ENCODE results near the gene GH1. TPM values are rescaled to one million over a fixed set of nuclear protein-coding genes. Genes with fewer than 3 reads are reported as not detected.

Gene GH1
- total RNA-seq, 4 donors from 2014 or later: not detected

- no peak overlapping the region for H3K4me3 ChIP-seq
- in situ Hi-C loops (cut with MboI; ENCODE audit: low pct_ligation_motif_present in 1 of 4, low pct_unique_long_range_greater_than_20kb in 1 of 4, low sequenced_read_pairs in 3 of 4) (no loop called here), intact Hi-C loops (cut with DNase I; ENCODE audit: low total_unique reads) (no loop called here)
- no peaks in the 10 kb centered on the region for H3K9me3 ChIP-seq
- H3K27me3 ChIP-seq: no peaks in the 10 kb centered on the region
- no peaks in the 10 kb centered on the region for H3K36me3 ChIP-seq
- 95 to 99% methylated on average over 3 to 5 of the region's 5 CpGs for WGBS, 2 donors (ENCODE audit: low coverage in 1 of 2)
- no peak for TF ChIP-seq EP300 (IDR thresholded peaks at IDR 0.05; ENCODE audit: low read depth)
- TF ChIP-seq POLR2A (IDR thresholded peaks at IDR 0.05): no peak
- no peak for TF ChIP-seq CTCF (IDR thresholded peaks at IDR 0.05)
- no peak for TF ChIP-seq POLR2AphosphoS5 (IDR thresholded peaks at IDR 0.05)
- no peak overlapping the region for H3K27ac ChIP-seq
- DNase-seq: no peak
- H3K4me1 ChIP-seq: peaks cover 0 to 4% (median 2%) of the 10 kb centered on the region in 4 donors
These were observed 37.8 kb upstream of the GH1 start for GRCh38 chr17:63956296-63956920.

GRCh38 chr17:63955791-63956190, 37.2 kb upstream of the GH1 start:
- in situ Hi-C loops (cut with MboI; ENCODE audit: low pct_ligation_motif_present in 1 of 4, low pct_unique_long_range_greater_than_20kb in 1 of 4, low sequenced_read_pairs in 3 of 4) (no loop called here), intact Hi-C loops (cut with DNase I; ENCODE audit: low total_unique reads) (no loop called here)
- no peak overlapping the region for H3K27ac ChIP-seq
- H3K36me3 ChIP-seq: no peaks in the 10 kb centered on the region
- DNase-seq: no peak
- no peaks in the 10 kb centered on the region for H3K27me3 ChIP-seq
- H3K4me3 ChIP-seq: no peak overlapping the region
- H3K4me1 ChIP-seq: no peaks in the 10 kb centered on the region
- no peaks in the 10 kb centered on the region for H3K9me3 ChIP-seq
- whole genome bisulfite sequencing, 2 donors (ENCODE audit: low coverage in 1 of 2): 80 to 97% methylated on average over 1 to 4 of the region's 4 CpGs
- TF ChIP-seq EP300 (IDR thresholded peaks at IDR 0.05; ENCODE audit: low read depth): no peak
- TF ChIP-seq POLR2A (IDR thresholded peaks at IDR 0.05): no peak
- TF ChIP-seq POLR2AphosphoS5 (IDR thresholded peaks at IDR 0.05): no peak
- TF ChIP-seq CTCF (IDR thresholded peaks at IDR 0.05): no peak

DNA sequence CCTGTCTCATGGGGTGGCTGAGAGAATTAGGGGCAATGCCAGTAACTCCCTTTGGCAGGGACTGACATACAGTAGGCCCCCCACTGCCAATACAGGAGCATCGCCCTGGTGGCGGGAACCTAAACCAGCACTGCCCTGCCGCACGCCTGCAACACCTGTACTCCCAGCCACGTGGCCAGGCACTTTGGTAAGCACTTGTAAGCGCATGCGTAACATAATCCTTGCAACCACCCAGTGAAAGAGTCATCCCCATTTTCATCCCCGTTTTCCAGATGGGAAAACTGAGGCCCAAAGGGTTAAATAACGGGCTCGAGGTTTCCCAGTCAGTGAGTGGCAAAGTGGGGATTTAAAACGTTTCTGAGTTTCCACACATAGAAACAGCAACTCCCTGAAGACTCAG, 36.6 kb upstream of the GH1 start:
- TF ChIP-seq CTCF (IDR thresholded peaks at IDR 0.05): no peak
- no peak for TF ChIP-seq EP300 (IDR thresholded peaks at IDR 0.05; ENCODE audit: low read depth)
- no peak for TF ChIP-seq POLR2A (IDR thresholded peaks at IDR 0.05)
- no peak for TF ChIP-seq POLR2AphosphoS5 (IDR thresholded peaks at IDR 0.05)
- H3K9me3 ChIP-seq: no peaks in the 10 kb centered on the region
- no peaks in the 10 kb centered on the region for H3K36me3 ChIP-seq
- 78% methylated on average over 11 of the region's 11 CpGs; no CpG with 5 or more reads in 1 of the 2 donors for WGBS, 2 donors (ENCODE audit: low coverage in 1 of 2)
- in situ Hi-C loops (cut with MboI; ENCODE audit: low pct_ligation_motif_present in 1 of 4, low pct_unique_long_range_greater_than_20kb in 1 of 4, low sequenced_read_pairs in 3 of 4): no loop called here
- no peak for DNase-seq
- H3K27ac ChIP-seq: no peak overlapping the region
- no peak overlapping the region for H3K4me3 ChIP-seq
- intact Hi-C loops (cut with DNase I; ENCODE audit: low total_unique reads): no loop called here
- H3K27me3 ChIP-seq: no peaks in the 10 kb centered on the region
- no peaks in the 10 kb centered on the region for H3K4me1 ChIP-seq

- H3K27ac ChIP-seq: no peak overlapping the region
These were observed 35.9 kb upstream of the GH1 start for GRCh38 chr17:63954402-63955063.

More at GRCh38 chr17:63954402-63955063, 35.9 kb upstream of the GH1 start:
- intact Hi-C loops (cut with DNase I; ENCODE audit: low total_unique reads) (no loop called here), in situ Hi-C loops (cut with MboI; ENCODE audit: low pct_ligation_motif_present in 1 of 4, low pct_unique_long_range_greater_than_20kb in 1 of 4, low sequenced_read_pairs in 3 of 4) (no loop called here)
- TF ChIP-seq EP300 (IDR thresholded peaks at IDR 0.05; ENCODE audit: low read depth): no peak
- TF ChIP-seq POLR2A (IDR thresholded peaks at IDR 0.05): no peak
- TF ChIP-seq CTCF (IDR thresholded peaks at IDR 0.05): no peak
- TF ChIP-seq POLR2AphosphoS5 (IDR thresholded peaks at IDR 0.05): no peak
- no peaks in the 10 kb centered on the region for H3K4me1 ChIP-seq
- DNase-seq: peak; percentile 34
- no peaks in the 10 kb centered on the region for H3K9me3 ChIP-seq
- H3K27me3 ChIP-seq: no peaks in the 10 kb centered on the region
- 51% methylated on average over 11 of the region's 11 CpGs; no CpG with 5 or more reads in 1 of the 2 donors for WGBS, 2 donors (ENCODE audit: low coverage in 1 of 2)
- H3K36me3 ChIP-seq: no peaks in the 10 kb centered on the region
- no peak overlapping the region for H3K4me3 ChIP-seq

Measured in transverse colon (tissue), 4 donors.